Skin of body (tissue), 2 donors: ENCODE measurements around the gene PRKCSH. TPM values are rescaled to one million over a fixed set of nuclear protein-coding genes. Genes with fewer than 3 reads are reported as not detected.
A peak's percentile ranks its signal among the peaks of the same experiment; 100 is the strongest.

Experiments used
- DNase-seq: peaks from one replicate; lab custom pipeline; 2025; lab: John Stamatoyannopoulos, UW
- total RNA-seq: library from RNA; depleted of rRNA; stranded (reverse); fragments of >200 nt; gene quantifications from one replicate; pipeline ENCODE4 v1.2.3, GENCODE V29; 2014

The PRKCSH gene
- total RNA-seq, 1 donor from 2014 or later: 62.4 TPM

GRCh38 chr19:11475861-11476260 is 40.4 kb downstream of the PRKCSH start:
- DNase-seq: no peak

DNA sequence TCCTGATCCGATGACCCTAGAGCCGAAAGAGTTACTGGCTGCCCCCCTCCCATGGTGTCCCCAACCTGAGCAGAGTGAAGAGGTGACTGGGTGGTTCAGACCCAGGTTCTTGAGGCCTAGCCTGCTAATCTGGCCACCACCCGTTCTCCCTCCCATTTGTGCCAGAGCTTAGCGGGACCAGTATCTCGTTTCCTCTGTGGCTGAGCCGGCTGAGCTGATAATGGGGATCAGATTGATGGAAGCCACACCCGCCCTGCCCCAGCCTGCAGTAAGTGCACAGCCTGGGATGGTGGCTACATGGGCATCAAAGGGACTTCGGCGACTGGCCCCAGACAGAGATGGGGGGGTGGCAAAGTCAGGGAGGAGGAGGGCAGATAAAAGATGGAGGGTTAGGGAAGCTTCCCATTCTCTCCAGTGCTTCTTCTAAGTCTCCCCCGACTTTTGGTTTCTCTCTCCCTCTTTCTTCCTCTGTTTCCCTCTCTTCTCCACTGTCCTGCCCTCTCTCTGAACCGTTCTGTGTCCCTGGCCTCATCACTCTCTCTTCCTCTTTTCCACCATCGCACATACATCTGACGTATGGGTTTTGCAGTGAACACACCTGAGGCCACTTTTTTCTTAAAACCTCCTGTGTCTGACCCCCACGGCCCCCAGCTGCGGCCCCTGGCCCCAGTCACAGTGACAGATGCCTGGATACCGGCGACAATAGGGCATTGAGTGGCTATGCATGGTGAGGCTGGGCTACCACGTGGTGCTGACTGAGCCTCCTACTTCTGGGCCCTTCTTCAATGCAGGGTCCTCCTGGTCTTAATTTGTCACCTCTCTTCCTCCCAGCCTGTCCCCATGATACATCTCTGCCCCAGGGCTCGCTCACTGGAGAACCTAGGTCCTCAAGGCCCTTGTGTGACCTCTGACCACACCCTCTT is 43.0 kb downstream of the PRKCSH start:
- no peak for DNase-seq

GRCh38 chr19:11479090-11479897 is 43.9 kb downstream of the PRKCSH start:
- DNase-seq: no peak

DNA sequence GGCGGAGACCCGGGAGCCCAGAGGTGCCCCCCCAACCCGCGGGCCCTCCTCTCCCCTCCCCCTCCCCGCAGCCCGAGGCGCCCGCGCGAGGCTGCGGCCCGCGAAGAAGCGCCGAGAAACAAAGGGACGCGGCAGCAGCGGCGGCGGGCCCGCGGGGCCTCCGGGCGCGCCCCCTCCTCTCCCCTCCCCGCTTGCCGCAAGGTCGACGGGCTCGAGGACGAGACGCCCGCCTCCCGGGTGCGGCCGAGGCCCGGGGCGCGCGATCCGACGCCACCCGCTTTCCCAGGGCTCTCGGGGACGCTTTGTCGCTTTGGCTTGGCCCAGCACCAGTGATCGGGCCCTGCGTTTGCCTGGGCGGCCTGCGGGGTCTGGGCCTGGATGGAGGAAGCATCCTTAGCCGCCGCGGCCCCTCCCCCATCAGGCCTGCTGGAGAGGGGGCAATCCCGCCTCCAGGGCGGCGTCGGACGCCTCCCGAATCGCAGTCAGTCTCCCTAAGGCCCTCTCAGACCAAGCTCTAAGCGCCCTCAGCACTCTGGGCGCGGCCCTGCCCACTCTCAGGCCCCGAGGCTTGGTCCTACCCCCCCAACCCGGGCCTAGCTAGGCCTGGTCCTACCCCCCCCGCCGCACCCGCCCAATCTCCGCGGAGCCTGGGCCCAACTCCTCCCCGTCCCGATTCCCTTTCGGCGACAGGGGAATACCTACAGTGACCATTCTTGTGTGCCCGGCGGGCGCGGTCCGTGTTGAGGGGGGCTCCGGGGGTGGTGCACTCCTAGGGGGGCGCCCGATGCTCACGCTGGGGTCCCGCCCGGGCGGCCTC is 44.7 kb downstream of the PRKCSH start:
- no peak for DNase-seq

DNA sequence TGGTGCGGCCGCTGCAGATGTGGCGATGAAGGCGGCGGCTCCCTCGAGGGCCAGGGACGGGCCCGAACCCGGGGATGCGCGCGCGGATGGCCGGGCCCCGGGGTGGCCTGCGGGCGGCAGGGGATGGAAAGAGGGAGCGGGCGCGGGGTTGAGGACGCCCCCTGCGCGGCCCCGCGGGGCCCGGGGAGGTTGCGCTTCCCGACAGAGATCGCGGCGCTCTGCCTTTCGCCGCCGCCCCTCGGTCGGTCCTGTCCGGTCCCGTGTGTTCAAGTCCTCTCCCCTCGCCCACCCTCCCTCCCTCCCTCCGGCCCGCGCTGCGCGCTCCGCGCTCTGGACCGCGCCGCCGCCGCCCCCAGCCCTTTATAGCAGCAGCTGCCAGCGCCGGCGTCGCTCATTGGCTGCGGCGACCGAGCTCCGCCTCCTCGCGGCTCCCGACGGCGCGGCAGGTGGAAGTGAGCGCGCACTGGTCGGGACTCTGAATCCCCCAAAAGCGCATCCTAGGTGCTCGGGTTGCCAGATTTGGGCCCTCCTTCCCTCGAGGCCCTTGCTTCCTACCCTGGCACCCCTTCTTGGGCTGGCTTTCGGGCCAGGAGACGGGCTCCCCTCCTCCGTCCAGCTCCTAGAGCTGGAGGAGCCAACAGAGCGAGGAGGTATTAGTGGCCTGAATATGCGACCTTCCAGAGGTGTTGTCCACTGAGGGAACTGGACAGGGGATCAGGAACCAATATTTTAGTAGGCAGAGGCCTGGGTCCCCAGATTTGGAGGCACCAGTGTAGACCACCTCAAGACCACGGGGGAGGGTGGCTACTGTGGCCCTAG is 45.5 kb downstream of the PRKCSH start, which contains the start of gene ELAVL3:
TSS of gene ELAVL3 (minus strand) at position 332 of the 819 bp plus-strand sequence. CDS start 438 bp downstream, outside the sequence.
- no peak for DNase-seq

DNA sequence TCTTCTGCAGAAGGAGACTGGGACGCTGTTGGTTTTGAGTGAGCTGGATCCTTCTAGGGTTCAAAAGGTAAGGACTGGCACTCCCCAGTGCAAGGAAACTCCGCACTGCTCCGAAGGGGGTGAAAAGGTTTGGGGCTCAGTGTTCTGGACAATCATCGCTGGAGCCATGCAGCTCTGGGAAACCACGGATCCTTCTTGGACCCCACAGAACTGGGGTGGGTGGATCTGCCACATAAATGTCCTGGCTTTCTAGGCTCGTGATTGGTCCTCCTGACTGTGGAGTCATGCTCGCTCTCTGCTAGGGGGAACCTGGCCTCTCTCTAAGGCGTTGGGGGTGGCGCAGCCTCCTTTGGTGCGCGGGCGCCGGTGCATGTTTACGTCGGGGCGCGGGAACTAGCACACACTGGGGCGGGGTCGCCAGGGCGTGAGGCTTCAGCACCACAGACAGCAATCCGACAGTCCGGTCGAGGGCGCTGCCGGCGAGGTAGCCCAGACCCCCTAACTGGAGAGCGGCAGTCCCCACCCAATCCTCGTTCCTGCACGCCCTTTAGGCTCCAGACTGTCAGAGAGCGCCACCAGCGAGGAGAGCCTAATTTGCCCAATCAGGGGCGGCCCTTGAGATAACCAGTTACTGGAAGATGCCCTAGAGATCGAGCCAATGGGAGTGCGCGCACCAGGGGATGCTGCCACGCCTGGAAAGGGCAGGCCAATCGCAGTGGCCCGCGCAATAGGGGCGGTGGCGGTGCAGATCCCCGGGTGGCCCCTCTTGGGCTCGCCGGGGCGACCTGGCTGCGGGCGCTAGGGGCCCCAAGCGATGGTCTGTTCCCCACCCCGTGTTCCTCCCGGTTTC is 46.3 kb downstream of the PRKCSH start:
- peak; percentile 40 for DNase-seq

DNA sequence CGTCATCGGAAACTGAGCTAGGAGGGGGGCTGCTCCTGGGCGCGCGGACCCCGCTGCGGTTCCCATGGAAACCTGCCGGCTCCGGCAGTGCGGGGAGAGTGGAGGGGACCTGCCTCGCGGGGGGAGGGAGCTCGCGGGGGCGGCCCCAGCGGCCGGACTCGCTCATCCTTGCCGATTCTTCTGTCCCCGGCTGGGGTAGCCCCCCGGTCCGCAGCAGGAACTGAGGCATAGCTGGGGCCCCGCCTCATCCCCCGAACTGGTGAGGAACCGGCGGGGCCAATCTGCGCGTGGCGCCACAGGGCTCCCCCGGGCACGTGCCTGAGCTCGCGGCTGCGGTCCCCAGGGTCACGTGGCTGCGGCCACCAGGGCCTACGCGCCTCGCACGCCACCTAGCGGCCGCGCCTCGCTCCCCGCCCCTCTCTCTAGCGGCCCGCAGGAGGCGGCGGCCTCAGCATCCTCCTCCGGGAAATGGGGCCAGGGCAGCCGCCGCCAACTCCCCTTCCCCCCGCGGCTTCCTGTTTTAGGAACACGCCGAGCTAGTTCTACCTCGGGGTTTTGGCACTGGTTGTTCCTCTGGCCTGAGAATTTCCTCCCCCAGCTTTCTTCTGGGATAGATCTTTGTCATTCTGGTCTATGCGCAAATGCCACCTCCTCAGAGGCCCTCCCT is 47.1 kb downstream of the PRKCSH start:
- peak; percentile 59 for DNase-seq

GRCh38 chr19:11483366-11484111 is 48.1 kb downstream of the PRKCSH start:
- no peak for DNase-seq

- no peak for DNase-seq
These were observed 49.9 kb downstream of the PRKCSH start for GRCh38 chr19:11485245-11485837.

- DNase-seq: no peak
These were observed 51.4 kb downstream of the PRKCSH start for GRCh38 chr19:11486661-11487503.

DNA sequence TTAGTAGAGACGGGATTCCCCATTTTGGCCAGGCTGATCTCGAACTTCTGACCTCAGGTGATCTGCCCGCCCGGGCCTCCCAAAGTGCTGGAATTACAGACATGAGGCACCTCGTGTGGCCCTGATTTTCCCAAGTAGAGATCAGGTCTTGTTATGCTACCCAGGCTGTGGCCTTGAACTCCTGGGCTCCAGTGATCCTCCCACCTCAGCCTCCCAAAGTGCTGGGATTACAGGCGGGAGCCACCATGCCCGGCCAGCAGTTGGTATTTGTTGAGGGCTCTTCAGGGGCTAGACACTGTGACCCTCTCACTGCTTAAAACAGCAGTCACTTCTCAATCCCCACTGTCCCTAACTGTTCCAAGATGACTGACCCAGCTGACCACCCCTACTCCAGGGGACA is 53.9 kb downstream of the PRKCSH start:
- DNase-seq: no peak

DNA sequence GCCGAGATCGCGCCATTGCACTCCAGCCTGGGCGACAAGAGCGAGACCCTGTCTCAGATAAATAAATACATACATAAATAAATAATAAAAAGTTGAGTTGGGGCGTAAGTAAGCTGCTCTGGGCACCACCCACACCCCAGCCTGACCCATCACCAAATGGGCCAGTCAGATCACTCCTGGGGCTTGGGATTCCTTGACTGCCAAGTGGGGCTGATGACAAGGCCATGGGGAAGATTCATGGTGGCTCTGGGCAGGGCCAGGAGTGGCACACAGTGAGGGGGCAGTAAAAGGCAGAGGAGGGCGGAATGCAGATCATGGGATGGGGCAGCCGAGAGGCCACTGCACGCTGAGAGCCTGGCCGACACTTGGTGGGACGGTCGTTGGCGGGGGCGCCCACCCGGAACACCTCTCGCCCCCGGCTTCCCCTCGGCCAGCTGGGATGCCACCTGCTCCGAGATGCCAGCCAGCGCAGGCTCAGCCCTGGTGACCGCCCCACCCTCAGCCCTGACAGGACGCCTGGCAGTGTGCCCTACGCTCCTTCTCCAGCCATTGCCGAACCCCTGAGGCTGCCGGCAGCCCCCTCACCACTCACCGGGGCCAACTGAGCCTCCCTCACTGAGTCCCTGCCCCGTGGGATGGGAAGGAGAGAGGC is 59.3 kb downstream of the PRKCSH start:
- no peak for DNase-seq

DNA sequence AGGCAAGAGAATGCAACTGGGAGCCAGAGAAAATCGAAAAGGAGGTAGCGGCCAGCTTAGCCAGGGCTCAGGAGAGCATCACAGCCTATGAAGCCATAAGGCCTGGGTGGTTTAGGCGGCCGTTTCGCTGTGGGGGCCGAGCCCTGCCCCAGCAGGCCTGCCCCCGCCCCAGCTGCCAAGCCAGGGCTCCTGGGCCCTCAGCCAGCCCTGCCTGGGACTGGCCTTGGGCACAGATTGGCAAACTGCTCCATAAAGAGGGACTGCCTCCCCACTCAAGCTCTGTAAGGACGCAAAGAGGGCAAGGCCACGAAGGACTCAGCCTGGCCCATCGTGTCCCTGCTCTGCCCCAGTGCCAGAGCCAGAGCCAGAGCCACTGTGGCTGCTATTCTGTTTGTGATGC is 60.0 kb downstream of the PRKCSH start:
- DNase-seq: no peak

GRCh38 chr19:11495885-11496284 is 60.5 kb downstream of the PRKCSH start:
- DNase-seq: no peak

- DNase-seq: no peak
These were observed 61.1 kb downstream of the PRKCSH start for GRCh38 chr19:11496391-11497163.
